Right cardiac atrium (tissue), 5 donors: ENCODE measurements around the gene IL17A. TPM values are rescaled to one million over a fixed set of nuclear protein-coding genes. Genes with fewer than 3 reads are reported as not detected.

ENCODE experiments used
- ATAC-seq, 2 donors: fragments of 200-7000 bp; cut with Tn5 transposase; one replicate each; pipeline versions ENCODE4 v1.8.0 to v1.9.1; 2020; ENCODE audit warnings: moderate library complexity in 2 of 2, mild to moderate bottlenecking in 1 of 2
- DNase-seq, 3 donors: peaks; one replicate each; pipeline ENCODE4 v3.0.0-alpha.2; 2020
- H3K27ac ChIP-seq: one replicate; pipeline ENCODE4 v1.5.1; 2013; ENCODE audit warnings: mild to moderate bottlenecking, low read length, control low read depth, moderate library complexity
- H3K27me3 ChIP-seq: one replicate; pipeline ENCODE4 v1.6.1; 2013; ENCODE audit not compliant: control insufficient read depth, insufficient read depth
- H3K4me1 ChIP-seq: one replicate; pipeline ENCODE4 v1.6.1; 2013; ENCODE audit warnings: low read length; ENCODE audit not compliant: control insufficient read depth, insufficient read depth
- H3K4me3 ChIP-seq: one replicate; pipeline ENCODE4 v1.5.1; 2013; ENCODE audit warnings: low read length, control low read depth
- H3K9me3 ChIP-seq: one replicate; pipeline ENCODE4 v1.6.1; 2013; ENCODE audit warnings: low read length; ENCODE audit not compliant: control insufficient read depth
- WGBS: extraction: QIAGEN DNeasy Blood & Tissue Kit; methylation state at CpG from one replicate; pipeline ENCODE4 v1.1.7; 2013; 5-methylcytosine and 5-hydroxymethylcytosine counted together
- intact Hi-C, 4 donors: fragments of 100-400 bp; cut with DNase I; formaldehyde crosslinking; loops; one replicate each; pipeline versions ENCODE4 v1.11.0 to v1.14.0; 2022 to 2023
- polyA plus RNA-seq: library from polyadenylated mRNA; stranded (reverse); fragments of 200-250 nt; gene quantifications from one replicate; pipeline ENCODE4 v1.2.3, GENCODE V29; 2013
- total RNA-seq, 4 donors: library from RNA; stranded (reverse); fragmentation: NEBNext Ultra II Directional; extraction: Animal tissue kit (Norgen Biotek cat#: 25700); gene quantifications; one replicate each; pipeline ENCODE4 v1.2.1, GENCODE V29; 2021
- donor health status: healthy with polysubstance abuse.
- donor health status: DM: no; HTN: yes; CAD: no.
- donor health status: DM: no; HTN: no; CAD: no.
- donor health status: DM: no; HTN: yes; CAD: no; lungs with severe emphysema.
- donor health status: DM: yes; HTN: yes; CAD: no.

The IL17A gene
- total and polyA plus RNA-seq, 5 donors, result not detected

DNA sequence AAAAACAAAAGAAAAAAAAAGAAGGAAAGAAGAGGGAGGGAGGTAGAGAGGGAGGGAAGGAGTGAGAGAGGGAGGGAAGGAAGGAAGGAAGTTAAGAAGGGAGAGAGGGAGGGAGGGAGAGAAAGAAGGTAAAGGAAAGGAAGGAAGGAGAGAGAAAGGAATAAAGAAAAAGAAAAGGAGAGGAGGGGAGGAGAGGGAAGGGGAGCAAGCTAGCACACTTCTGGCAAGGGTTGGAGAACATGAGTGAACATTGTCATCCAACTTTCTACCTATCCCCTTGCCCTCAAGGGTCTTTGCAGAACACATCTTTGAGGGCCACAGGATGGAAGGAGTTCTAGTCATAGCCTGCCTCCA is 34.1 kb upstream of the IL17A start:
- ATAC-seq, result no peak
- Histone ChIP-seq H3K4me1 (no peaks in the 10 kb centered on the region), H3K27ac (no peak overlapping the region), H3K9me3 (no peaks in the 10 kb centered on the region), H3K27me3 (no peaks in the 10 kb centered on the region), H3K4me3 (no peak overlapping the region)
- DNase-seq, result no peak
- intact Hi-C loops, result no loop called here

DNA sequence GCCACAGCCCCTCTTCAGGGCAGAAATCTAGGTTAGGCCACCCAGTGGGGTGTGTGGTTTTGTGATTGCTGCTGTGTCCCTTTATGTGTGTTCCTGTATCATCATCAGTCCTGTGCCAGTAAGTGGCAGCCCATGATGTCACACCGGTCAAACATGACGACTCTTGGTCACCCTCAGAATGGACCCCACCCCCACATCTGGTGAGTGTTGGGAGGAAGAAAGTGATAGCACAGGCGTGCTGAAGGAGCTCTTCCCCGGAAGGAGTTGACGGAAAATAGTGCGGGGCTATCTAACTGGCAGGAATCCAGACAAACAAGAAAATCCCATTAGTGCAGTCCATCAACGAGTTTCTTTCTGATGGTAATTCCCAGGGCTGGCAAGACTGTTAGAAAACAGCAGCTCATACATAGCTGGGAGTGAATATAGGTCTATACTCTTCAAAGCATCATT is 33.4 kb upstream of the IL17A start:
- H3K4me1 ChIP-seq, result no peaks in the 10 kb centered on the region
- no peaks in the 10 kb centered on the region for H3K27me3 ChIP-seq
- DNase-seq, result no peak
- no peak for ATAC-seq
- no peak overlapping the region for H3K27ac ChIP-seq
- 16% methylated on average over 7 of the region's 7 CpGs for WGBS
- H3K9me3 ChIP-seq, result no peaks in the 10 kb centered on the region
- intact Hi-C loops, result no loop called here
- H3K4me3 ChIP-seq, result no peak overlapping the region

DNA sequence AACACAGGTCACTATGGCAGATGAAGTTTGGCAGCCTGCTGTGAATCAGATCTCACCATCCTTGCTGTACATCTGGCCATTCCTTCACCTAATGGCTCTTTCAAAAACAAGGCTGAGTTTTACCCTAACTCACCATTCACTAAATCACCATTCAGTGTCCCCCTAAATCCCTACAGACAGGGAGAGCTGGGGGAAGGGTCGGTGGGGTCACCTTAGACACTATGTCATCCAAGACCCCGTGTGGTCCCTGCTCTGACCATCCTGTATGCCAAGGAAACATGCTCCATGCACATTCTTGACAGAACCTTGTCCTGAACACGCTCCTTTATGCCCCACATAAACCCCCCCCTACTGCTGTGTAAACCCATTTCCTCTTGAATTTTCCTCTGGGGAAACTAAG is 31.8 kb upstream of the IL17A start:
- DNase-seq (no peak), ATAC-seq (no peak)
- intact Hi-C loops, result no loop called here
- 69% methylated on average over 3 of the region's 3 CpGs for WGBS
- no peaks in the 10 kb centered on the region for H3K4me1 ChIP-seq
- no peak overlapping the region for H3K27ac ChIP-seq
- no peaks in the 10 kb centered on the region for H3K27me3 ChIP-seq
- H3K9me3 ChIP-seq, result no peaks in the 10 kb centered on the region
- no peak overlapping the region for H3K4me3 ChIP-seq

DNA sequence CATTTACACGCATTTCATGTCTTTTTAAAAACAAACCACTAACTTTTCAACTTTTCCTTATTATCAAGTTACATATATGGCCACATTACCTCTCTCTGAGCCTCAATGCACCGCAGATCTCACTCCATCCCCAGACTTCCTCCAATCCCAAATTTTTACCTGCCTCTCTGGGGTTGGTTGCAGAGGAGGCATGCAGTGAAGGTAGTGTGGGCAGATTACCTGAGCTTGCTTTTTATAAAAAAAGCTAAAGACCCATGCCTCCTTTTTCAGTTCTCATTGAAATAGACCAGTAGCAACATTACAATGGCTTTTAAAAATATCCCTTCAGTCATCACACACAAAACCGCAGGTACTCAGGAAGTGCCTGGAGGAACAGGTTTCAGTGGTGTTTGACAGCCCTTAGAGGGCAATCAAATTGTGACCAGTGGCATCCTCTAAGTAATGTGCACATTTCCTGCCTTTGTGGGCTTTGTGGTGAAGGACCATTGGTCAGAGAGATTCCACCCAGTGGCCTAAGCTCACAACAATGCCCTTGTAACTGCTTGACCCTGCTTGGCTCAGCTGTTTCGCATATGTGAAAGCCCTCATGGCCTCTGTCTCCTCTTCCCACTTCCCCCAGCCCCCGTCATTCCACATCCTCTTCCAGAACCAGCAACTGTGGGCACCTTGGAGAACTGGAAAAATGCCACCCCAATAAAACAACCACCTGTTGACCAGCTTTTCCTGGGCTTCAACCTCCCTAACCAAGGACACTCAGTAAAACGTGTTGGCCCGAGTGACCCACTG is 30.2 kb upstream of the IL17A start:
- ATAC-seq (no peak), DNase-seq (no peak)
- intact Hi-C loops, result no loop called here
- no peak overlapping the region for H3K27ac ChIP-seq
- H3K4me1 ChIP-seq, result no peaks in the 10 kb centered on the region
- no peaks in the 10 kb centered on the region for H3K9me3 ChIP-seq
- no peaks in the 10 kb centered on the region for H3K27me3 ChIP-seq
- WGBS, result 51% methylated on average over 7 of the region's 7 CpGs
- H3K4me3 ChIP-seq, result no peak overlapping the region

DNA sequence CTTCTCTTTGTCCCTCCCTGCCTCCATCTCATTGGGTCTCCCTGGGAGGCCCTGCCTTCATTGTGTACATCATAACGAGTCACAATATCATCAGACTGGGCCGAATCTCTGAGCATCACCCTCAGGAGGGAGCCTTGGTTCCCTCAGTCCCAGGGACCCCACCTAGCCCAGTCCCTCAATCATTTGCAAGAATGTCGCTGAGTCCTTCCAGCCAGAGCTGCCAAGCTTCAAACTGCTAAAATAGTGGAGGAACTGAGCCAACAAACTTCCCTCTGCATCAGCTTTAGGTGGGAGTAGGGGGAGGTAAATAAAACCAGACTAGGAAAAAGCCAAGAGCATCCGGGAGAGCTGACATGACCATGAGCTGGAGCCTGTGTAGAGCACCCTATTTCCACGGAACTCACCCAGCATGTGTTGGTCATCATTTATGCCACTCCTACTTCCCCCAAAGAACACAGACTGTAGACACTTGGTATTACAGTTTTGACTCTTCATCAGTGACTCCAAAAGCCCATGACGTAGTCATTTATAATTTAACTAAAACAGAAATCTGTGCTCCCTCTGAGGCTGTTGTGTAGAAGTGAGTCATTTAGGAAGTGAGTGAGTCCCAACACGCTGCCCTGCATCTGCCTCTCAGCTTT is 28.8 kb upstream of the IL17A start:
- Histone ChIP-seq H3K4me1 (no peaks in the 10 kb centered on the region), H3K27me3 (no peaks in the 10 kb centered on the region), H3K4me3 (no peak overlapping the region), H3K9me3 (no peaks in the 10 kb centered on the region), H3K27ac (no peak overlapping the region)
- intact Hi-C loops, result no loop called here
- ATAC-seq, result no peak
- WGBS, result 58% methylated on average over 7 of the region's 7 CpGs
- no peak for DNase-seq

DNA sequence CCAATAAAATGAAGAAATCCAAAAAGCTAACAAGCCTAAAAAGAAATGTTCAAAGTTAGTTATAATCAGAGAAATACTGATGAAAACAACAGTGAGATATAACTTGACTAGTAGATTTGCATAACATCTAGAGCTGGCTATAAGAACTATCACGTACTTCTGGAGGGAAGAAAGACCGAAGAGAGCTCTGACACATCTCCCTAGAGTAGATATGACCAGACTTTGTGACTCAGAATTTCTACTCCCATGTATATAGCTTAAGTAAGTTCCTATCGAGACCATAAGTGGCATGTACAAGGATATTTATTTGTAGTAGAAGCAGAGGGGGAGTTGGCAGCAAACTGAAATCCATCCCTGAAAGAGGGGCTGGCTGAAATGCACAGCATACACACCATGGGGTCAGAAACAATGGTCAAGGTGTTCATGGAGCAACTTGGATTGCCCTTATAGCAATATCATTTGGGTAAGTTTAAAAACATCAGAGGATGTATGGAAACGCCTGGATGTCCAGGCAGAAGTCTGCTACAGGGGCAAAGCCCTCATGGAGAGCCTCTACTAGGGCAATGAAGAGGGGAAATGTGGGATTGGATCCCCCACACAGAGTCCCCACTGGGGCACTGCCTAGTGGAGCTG is 25.6 kb upstream of the IL17A start:
- Histone ChIP-seq H3K4me3 (no peak overlapping the region), H3K27me3 (no peaks in the 10 kb centered on the region), H3K27ac (no peak overlapping the region), H3K4me1 (no peaks in the 10 kb centered on the region), H3K9me3 (no peaks in the 10 kb centered on the region)
- DNase-seq (no peak), ATAC-seq (no peak)
- intact Hi-C loops, result no loop called here
- 64% methylated on average over 4 of the region's 4 CpGs for WGBS

DNA sequence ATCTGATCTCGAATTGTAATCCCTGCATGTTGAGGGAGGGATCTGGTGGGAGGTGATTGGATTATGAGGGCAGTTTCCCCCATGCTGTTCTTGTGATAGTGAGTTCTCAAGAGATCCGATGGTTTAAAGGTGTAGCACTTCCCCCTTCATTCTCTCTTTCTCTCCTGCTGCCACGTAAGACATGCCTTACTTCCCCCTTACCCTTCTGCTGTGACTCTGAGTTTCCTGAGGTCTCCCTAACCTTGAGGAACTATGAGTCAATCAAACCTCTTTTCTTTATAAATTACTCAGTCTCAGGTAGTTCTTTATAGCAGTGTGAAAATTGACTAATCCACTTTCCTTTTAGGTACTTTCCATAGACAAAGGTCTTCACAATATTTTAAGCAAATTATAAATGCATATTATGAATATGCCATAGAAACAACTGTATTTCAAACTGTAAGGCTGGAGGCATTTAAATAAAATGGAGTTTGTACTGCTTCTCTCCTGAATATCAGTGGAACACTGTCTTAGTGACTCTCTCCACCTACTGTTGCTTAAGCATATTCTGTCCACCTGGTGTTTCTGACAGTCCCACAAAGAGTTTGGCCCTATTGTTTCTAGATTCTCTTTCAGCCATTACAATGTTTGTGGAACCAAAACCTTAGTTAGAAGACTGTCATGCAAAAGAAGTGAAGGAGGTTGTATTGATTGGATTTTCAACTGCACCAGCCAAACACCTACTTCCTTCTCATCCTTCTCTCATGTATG is 24.3 kb upstream of the IL17A start:
- no peaks in the 10 kb centered on the region for H3K9me3 ChIP-seq
- WGBS, result 66% methylated on average over 3 of the region's 3 CpGs
- ATAC-seq (no peak), DNase-seq (no peak)
- no peaks in the 10 kb centered on the region for H3K4me1 ChIP-seq
- no peak overlapping the region for H3K4me3 ChIP-seq
- intact Hi-C loops, result no loop called here
- no peaks in the 10 kb centered on the region for H3K27me3 ChIP-seq
- H3K27ac ChIP-seq, result no peak overlapping the region

DNA sequence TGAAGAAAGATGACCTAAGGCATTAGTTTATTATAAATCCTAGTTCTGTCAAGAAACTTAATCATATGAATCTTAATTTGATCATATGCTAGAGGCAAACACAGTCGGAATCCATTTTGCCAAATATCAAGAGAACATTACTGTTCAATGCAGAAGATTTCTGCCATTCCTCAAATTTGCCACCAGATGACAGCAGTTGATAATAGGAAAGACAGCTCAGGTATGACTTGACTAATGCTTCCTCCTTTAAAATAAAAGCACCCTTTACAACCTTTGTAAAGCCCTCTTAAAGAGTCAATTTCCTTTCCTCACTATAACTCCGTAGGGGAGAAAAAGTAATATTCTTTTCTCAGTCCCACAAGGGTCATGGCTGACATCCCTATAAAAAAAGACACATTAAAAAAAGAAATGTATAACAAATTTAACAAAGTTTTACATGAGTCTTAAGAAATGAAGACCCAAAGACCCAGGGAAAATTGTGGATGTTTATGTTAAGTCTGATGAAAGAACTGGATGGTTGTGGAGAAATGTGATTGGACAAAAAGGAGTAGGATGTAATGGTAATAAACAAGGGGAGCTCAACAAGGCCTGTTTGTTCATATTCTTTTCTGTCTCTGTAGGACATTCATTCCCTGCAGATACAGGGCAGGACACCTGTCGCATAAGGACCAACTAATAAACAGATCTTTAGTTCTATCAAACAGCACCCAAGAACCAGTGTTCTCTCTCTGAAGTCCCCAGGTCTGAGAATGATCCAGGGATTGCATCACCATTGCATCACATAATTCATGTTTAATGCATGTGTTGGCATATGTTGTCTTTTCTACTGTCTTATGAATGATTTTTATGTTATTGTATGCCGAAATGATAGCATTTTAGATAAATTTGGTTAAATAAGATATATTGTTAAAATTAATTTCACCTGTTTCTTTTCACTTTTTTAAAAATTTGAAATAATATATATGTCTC is 23.0 kb upstream of the IL17A start:
- Histone ChIP-seq H3K9me3 (no peaks in the 10 kb centered on the region), H3K27me3 (no peaks in the 10 kb centered on the region), H3K4me1 (no peaks in the 10 kb centered on the region), H3K4me3 (no peak overlapping the region), H3K27ac (no peak overlapping the region)
- no peak for DNase-seq
- 68% methylated on average over 4 of the region's 4 CpGs for WGBS
- intact Hi-C loops, result no loop called here
- no peak for ATAC-seq

DNA sequence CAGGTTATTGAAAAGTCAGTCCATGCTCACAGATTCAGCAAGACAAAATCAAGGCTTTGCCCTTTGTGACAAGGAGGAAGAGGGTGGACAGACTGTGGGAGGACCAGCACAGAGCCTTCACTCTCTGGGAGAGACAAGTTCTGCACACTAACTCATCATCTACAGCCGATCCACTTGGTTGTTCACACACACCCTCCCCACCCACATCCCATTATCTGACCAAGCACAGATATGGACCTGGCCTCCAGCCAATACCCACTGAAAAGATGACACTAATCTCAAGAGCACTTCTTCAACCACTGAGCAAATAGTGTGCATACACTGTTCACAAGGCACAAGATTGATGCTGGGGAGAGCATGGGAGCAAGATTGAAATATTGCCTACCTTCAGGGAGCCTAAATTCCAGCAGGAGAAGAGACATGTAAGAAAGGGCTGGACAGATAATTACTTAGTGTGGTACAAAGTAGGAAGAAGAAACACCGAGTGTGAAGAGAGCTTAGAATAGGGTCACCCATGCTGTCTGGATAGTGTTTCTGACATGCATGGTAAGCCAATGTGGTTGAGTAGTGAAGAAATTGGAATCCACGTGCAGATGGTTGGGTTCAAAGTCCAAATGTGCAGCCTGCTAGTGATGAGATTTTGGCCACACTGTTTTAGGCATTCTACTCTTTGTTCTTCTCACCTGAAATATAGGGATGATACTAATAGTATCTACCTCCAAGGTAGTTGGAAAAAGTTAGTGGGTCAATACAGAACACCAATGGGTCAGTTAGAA is 21.7 kb upstream of the IL17A start:
- Histone ChIP-seq H3K4me3 (no peak overlapping the region), H3K9me3 (no peaks in the 10 kb centered on the region), H3K4me1 (no peaks in the 10 kb centered on the region), H3K27me3 (no peaks in the 10 kb centered on the region), H3K27ac (no peak overlapping the region)
- 54% methylated on average over 3 of the region's 3 CpGs for WGBS
- no peak for DNase-seq
- no peak for ATAC-seq
- intact Hi-C loops, result no loop called here

DNA sequence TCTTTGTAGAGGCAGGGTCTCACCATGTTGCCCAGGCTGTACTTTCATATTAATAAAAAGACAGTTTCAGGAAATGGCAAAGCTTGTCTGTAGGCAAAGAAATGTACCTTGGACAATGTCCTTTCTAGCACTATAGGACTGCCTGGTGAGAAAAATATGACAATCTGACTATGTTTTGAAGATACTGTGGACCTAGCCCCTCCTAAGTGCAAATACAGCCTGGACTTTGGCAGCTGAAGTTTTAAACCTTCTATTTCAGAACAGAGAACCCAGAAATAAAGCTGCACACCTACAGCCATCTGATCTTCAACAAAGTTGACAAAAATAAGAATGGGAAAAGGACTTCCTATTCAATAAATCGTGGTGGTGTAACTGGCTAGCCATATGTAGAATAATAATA is 18.9 kb upstream of the IL17A start:
- ATAC-seq, result no peak
- 78% methylated on average over 1 of the region's 1 CpG for WGBS
- Histone ChIP-seq H3K27ac (no peak overlapping the region), H3K27me3 (no peaks in the 10 kb centered on the region), H3K4me1 (no peaks in the 10 kb centered on the region), H3K9me3 (no peaks in the 10 kb centered on the region), H3K4me3 (no peak overlapping the region)
- no peak for DNase-seq
- intact Hi-C loops, result no loop called here
